Measurements from ENCODE around the gene NEURL2. TPM values are rescaled to one million over a fixed set of nuclear protein-coding genes. Genes with fewer than 3 reads are reported as not detected.
A peak's percentile ranks its signal among the peaks of the same experiment; 100 is the strongest.

Gene NEURL2
- total RNA-seq, 1 donor from 2014 or later: 15.2 TPM

DNA sequence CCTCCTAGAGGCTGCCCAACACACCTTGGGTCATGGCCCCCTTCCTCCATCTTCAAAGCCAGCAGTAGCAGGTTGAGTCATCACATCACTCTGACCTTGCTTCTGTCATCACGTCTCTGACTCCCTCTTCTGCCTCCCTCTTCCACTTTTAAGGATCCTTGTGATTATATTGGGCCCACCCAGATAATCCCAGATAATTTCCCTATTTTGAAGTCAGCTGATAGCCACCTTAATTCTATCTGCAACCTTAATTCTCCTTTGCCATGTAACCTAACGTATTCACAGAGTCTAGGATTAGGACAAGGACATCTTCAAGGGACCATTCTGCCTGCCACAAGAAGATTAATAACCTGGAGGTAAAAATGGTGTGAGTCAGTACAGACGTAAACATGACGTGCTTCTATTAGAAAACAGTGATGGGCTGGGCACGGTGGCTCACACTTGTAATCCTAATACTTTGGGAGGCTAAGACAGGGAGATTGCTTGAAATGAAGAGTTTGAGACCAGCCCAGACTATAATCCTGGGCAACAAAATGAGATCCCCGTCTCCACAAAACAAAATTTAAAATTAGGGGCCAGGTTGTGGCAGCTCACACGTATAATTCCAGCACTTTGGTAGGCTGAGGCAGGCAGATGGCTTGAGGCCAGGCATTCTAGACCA is 30.3 kb downstream of the NEURL2 start:
- intact Hi-C loops (cut with DNase I): no loop called here
- H3K9me3 ChIP-seq: no peaks in the 10 kb centered on the region
- no peak overlapping the region for H3K4me3 ChIP-seq
- H3K36me3 ChIP-seq: no peaks in the 10 kb centered on the region
- H3K27ac ChIP-seq: no peak overlapping the region
- DNase-seq (ENCODE audit: extremely low spot score in 2 of 2): no peak
- TF ChIP-seq, protein P1, sequence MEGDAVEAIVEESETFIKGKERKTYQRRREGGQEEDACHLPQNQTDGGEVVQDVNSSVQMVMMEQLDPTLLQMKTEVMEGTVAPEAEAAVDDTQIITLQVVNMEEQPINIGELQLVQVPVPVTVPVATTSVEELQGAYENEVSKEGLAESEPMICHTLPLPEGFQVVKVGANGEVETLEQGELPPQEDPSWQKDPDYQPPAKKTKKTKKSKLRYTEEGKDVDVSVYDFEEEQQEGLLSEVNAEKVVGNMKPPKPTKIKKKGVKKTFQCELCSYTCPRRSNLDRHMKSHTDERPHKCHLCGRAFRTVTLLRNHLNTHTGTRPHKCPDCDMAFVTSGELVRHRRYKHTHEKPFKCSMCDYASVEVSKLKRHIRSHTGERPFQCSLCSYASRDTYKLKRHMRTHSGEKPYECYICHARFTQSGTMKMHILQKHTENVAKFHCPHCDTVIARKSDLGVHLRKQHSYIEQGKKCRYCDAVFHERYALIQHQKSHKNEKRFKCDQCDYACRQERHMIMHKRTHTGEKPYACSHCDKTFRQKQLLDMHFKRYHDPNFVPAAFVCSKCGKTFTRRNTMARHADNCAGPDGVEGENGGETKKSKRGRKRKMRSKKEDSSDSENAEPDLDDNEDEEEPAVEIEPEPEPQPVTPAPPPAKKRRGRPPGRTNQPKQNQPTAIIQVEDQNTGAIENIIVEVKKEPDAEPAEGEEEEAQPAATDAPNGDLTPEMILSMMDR (IDR thresholded peaks at IDR 0.05): no peak
- TF ChIP-seq POLR2AphosphoS5 (IDR thresholded peaks at IDR 0.05; ENCODE audit: insufficient read depth in 1 of 2, low read depth in 1 of 2): no peak
- no peak for TF ChIP-seq POLR2A (IDR thresholded peaks at IDR 0.05)
- H3K27me3 ChIP-seq: no peaks in the 10 kb centered on the region
- peaks cover 22% of the 10 kb centered on the region for H3K4me1 ChIP-seq

DNA sequence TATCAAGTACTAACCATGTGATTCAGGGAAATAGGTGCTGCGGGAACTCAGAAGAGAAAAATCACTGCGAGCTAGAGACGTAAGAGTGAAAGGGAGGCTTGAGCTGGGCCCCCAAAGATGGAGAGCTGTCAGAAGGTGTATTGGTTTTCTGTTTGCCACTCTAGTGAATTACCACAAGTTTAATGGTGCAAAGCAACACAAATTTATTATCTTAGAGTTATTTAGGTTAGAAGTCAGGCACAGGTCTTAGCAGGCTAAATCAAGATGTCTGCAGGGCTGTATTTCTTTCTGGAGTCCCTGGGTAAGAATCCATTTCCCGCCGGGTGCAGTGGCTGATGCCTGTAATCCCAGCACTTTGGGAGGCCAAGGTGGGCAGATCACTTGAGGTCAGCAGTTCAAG is 31.1 kb downstream of the NEURL2 start:
- Histone ChIP-seq H3K27me3 (no peaks in the 10 kb centered on the region), H3K27ac (no peak overlapping the region), H3K9me3 (no peaks in the 10 kb centered on the region), H3K4me3 (no peak overlapping the region), H3K36me3 (peaks cover 0 to under 1% of the 10 kb centered on the region in 2 donors), H3K4me1 (peaks cover 30% of the 10 kb centered on the region)
- no peak for DNase-seq (ENCODE audit: extremely low spot score in 2 of 2)
- intact Hi-C loops (cut with DNase I): no loop called here
- TF ChIP-seq, protein P1 (IDR thresholded peaks at IDR 0.05): no peak
- no peak for TF ChIP-seq POLR2AphosphoS5 (IDR thresholded peaks at IDR 0.05; ENCODE audit: insufficient read depth in 1 of 2, low read depth in 1 of 2)
- no peak for TF ChIP-seq POLR2A (IDR thresholded peaks at IDR 0.05)

DNA sequence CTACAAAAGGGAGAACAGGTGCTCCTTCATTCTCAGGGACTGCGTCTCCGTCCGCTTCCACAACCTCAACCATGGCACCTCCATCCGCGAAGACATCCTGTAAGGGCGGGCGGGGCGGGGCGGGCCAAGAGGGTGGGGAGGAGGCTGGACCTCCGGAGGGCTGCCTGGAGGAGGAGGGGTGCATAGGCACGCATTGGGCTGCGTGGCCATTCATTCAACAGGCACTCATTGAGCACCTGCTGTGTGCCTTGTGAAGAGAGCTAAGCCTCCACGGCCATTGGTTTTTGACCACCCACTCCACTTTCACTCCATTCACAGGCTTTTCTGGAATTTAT is 33.2 kb downstream of the NEURL2 start:
- Histone ChIP-seq H3K27me3 (no peaks in the 10 kb centered on the region), H3K27ac (peak overlapping the region; percentile 63), H3K9me3 (no peaks in the 10 kb centered on the region), H3K4me3 (peak overlapping the region; percentile 74 to 83), H3K4me1 (peaks cover 43% of the 10 kb centered on the region), H3K36me3 (peaks cover 0 to 11% of the 10 kb centered on the region in 2 donors)
- DNase-seq (ENCODE audit: extremely low spot score in 2 of 2): no peak
- intact Hi-C loops (cut with DNase I): no loop called here
- TF ChIP-seq, protein P1 (IDR thresholded peaks at IDR 0.05): no peak
- TF ChIP-seq POLR2AphosphoS5 (IDR thresholded peaks at IDR 0.05; ENCODE audit: insufficient read depth in 1 of 2, low read depth in 1 of 2) (no peak), POLR2A (IDR thresholded peaks at IDR 0.05) (no peak)

DNA sequence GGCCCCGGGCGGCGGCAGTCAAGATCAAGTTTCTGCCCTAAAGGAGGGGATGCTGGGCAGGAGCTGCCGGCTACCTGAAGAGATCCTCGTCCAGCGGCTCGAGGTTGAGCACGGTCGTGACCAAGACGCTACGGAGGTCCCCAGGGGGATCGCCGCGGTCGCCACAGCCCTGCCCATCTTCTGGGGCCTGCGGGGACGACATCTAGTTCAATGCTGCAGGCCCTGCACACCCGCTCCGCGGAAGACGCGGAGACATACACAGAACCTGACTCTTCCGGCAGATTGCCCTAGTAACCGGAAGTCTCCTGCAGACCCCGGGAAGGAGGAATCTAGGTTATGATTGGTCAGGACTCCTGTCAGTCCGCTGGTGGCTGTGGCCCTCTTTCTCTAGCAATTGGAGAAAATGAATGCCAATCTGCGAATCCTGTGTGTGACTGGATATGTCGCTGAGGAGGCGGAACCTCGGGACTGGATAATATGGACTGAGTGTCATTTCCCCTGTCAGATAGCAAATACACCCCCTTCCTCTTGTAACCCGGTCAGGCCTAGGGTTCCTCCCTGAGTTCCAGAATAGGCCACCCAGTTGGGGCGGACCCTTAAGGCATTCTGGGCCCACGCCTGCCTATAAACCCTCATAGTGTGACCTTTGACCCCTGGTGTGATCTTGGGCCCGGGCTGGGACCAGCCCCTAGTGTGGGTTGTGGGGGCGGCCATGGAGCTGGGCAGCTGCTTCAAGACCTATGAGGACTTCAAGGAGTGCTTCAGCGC is 33.7 kb downstream of the NEURL2 start, which contains the start of the genes ACOT8 and ZSWIM3:
ACOT8 (minus strand) TSS at position 279 of the 768 bp plus-strand sequence; CDS start at position 202, 77 bp downstream.
ZSWIM3 (plus strand) TSS at position 501 of the 768 bp plus-strand sequence; CDS start at position 713, 212 bp downstream.
- Histone ChIP-seq H3K27me3 (no peaks in the 10 kb centered on the region), H3K9me3 (no peaks in the 10 kb centered on the region), H3K27ac (peak within 1 kb of the TSS; percentile 63), H3K4me3 (peak within 1 kb of the TSS; percentile 74 to 83), H3K4me1 (peaks cover 43% of the 10 kb centered on the region), H3K36me3 (peaks cover 0 to 14% of the 10 kb centered on the region in 2 donors)
- intact Hi-C loops (cut with DNase I): no loop called here
- TF ChIP-seq POLR2A (IDR thresholded peaks at IDR 0.05) (peak in 1 of 2 donors; percentile 56), POLR2AphosphoS5 (IDR thresholded peaks at IDR 0.05; ENCODE audit: insufficient read depth in 1 of 2, low read depth in 1 of 2) (peak; percentile 83 to 95)
- TF ChIP-seq, protein P1 (IDR thresholded peaks at IDR 0.05): no peak
- DNase-seq (ENCODE audit: extremely low spot score in 2 of 2): peak in 1 of 2 donors; percentile 98
